ENCODE results near the gene KRT71.

The KRT71 gene

GRCh38 chr12:52497975-52498374, 55.0 kb downstream of the KRT71 start:
- DNase-seq (ENCODE audit: low read depth in 2 of 2) = no peak

GRCh38 chr12:52496590-52497071, 56.3 kb downstream of the KRT71 start:
- no peak for DNase-seq (ENCODE audit: low read depth in 2 of 2)

- DNase-seq (ENCODE audit: low read depth in 2 of 2) = no peak
These were observed 56.9 kb downstream of the KRT71 start for GRCh38 chr12:52496054-52496453.

GRCh38 chr12:52495389-52495788, 57.6 kb downstream of the KRT71 start:
- DNase-seq (ENCODE audit: low read depth in 2 of 2) = no peak

- no peak for DNase-seq (ENCODE audit: low read depth in 2 of 2)
These were observed 58.4 kb downstream of the KRT71 start for GRCh38 chr12:52494518-52494917.

- no peak for DNase-seq (ENCODE audit: low read depth in 2 of 2)
These were observed 58.8 kb downstream of the KRT71 start for GRCh38 chr12:52494100-52494499.
